Activated T-helper 1 cell treated with anti-CD3 and anti-CD28 coated beads, Interleukin-12 subunit alpha, Interleukin-12 subunit beta, Interleukin-2, Interleukin-4 antibody, amounts not matched to agents 30 ng/mL and 10 ng/mL and 1 ng/mL, durations not matched to agents 14 hours and 24 hours and 36 hours (primary cell): Measurements from ENCODE around the gene VPS18. TPM values are rescaled to one million over a fixed set of nuclear protein-coding genes. Genes with fewer than 3 reads are reported as not detected.

Experiments
- DNase-seq: peaks from one replicate; pipeline ENCODE4 v3.0.0; 2021; ENCODE audit warnings: low spot score
- H3K27ac Mint-ChIP-seq: one replicate; pipeline ENCODE4 v1.8.0; 2021; ENCODE audit warnings: mild to moderate bottlenecking, mixed read lengths
- H3K27me3 Mint-ChIP-seq: one replicate; pipeline ENCODE4 v1.8.0; 2022; ENCODE audit warnings: mild to moderate bottlenecking, moderate library complexity, mixed read lengths; ENCODE audit not compliant: insufficient read depth
- H3K36me3 Mint-ChIP-seq: one replicate; pipeline ENCODE4 v1.8.0; 2021; ENCODE audit warnings: low read depth, mixed read lengths
- H3K4me1 Mint-ChIP-seq: one replicate; pipeline ENCODE4 v1.8.0; 2021; ENCODE audit warnings: low read depth, mixed read lengths
- H3K4me3 Mint-ChIP-seq: one replicate; pipeline ENCODE4 v1.8.0; 2021; ENCODE audit warnings: mild to moderate bottlenecking, moderate library complexity, mixed read lengths
- H3K9me3 Mint-ChIP-seq: one replicate; pipeline ENCODE4 v1.8.0; 2021; ENCODE audit warnings: mixed read lengths
- intact Hi-C: fragments of 100-400 bp; cut with micrococcal nuclease; formaldehyde crosslinking; loops from one replicate; pipeline ENCODE4 v1.15.1; 2024
- total RNA-seq: library from RNA; stranded (reverse); gene quantifications from 2 replicates; pipeline ENCODE4 v1.2.3, GENCODE V29; 2022

The VPS18 gene
- total RNA-seq, 1 donor from 2014 or later = 16.7 TPM

GRCh38 chr15:40906991-40907802 lies 12.9 kb downstream of the VPS18 start:
- intact Hi-C loops = loop anchor here (5.0 kb wide), 1 partner anchor 35 kb away; no protein-coding TSS in a partner anchor
- peaks cover 21% of the 10 kb centered on the region for H3K4me1 Mint-ChIP-seq
- peaks cover 21% of the 10 kb centered on the region for H3K36me3 Mint-ChIP-seq
- H3K27ac Mint-ChIP-seq = no peak overlapping the region
- H3K9me3 Mint-ChIP-seq = no peaks in the 10 kb centered on the region
- H3K4me3 Mint-ChIP-seq = peak overlapping the region; percentile 59
- no peak for DNase-seq
- H3K27me3 Mint-ChIP-seq = no peaks in the 10 kb centered on the region

- H3K27ac Mint-ChIP-seq = no peak overlapping the region
- H3K9me3 Mint-ChIP-seq = no peaks in the 10 kb centered on the region
- H3K4me3 Mint-ChIP-seq = no peak overlapping the region
- H3K27me3 Mint-ChIP-seq = no peaks in the 10 kb centered on the region
- H3K4me1 Mint-ChIP-seq = peaks cover 15% of the 10 kb centered on the region
- peaks cover 16% of the 10 kb centered on the region for H3K36me3 Mint-ChIP-seq
- intact Hi-C loops = loop anchor here (5.0 kb wide), 1 partner anchor 34 kb away; no protein-coding TSS in a partner anchor
- no peak for DNase-seq
These were observed 13.8 kb downstream of the VPS18 start for GRCh38 chr15:40908095-40908494.

GRCh38 chr15:40909662-40910630 lies 15.7 kb downstream of the VPS18 start:
- H3K4me3 Mint-ChIP-seq = no peak overlapping the region
- peaks cover under 1% of the 10 kb centered on the region for H3K36me3 Mint-ChIP-seq
- intact Hi-C loops = loop anchor here (5.0 kb wide), 1 partner anchor 32 kb away; no protein-coding TSS in a partner anchor
- H3K27ac Mint-ChIP-seq = no peak overlapping the region
- H3K27me3 Mint-ChIP-seq = no peaks in the 10 kb centered on the region
- no peak for DNase-seq
- peaks cover 5% of the 10 kb centered on the region for H3K4me1 Mint-ChIP-seq
- H3K9me3 Mint-ChIP-seq = no peaks in the 10 kb centered on the region

GRCh38 chr15:40911141-40911540 lies 16.9 kb downstream of the VPS18 start:
- Mint-ChIP-seq H3K36me3 (no peaks in the 10 kb centered on the region), H3K4me1 (peaks cover 5% of the 10 kb centered on the region), H3K4me3 (no peak overlapping the region), H3K27me3 (no peaks in the 10 kb centered on the region), H3K27ac (no peak overlapping the region), H3K9me3 (no peaks in the 10 kb centered on the region)
- intact Hi-C loops = no loop called here
- no peak for DNase-seq

- intact Hi-C loops = no loop called here
- H3K4me1 Mint-ChIP-seq = peaks cover 5% of the 10 kb centered on the region
- DNase-seq = no peak
- no peaks in the 10 kb centered on the region for H3K27me3 Mint-ChIP-seq
- no peaks in the 10 kb centered on the region for H3K36me3 Mint-ChIP-seq
- no peak overlapping the region for H3K27ac Mint-ChIP-seq
- no peaks in the 10 kb centered on the region for H3K9me3 Mint-ChIP-seq
- H3K4me3 Mint-ChIP-seq = no peak overlapping the region
These were observed 17.4 kb downstream of the VPS18 start for GRCh38 chr15:40911693-40912092.

- H3K4me3 Mint-ChIP-seq = no peak overlapping the region
- no peak for DNase-seq
- H3K4me1 Mint-ChIP-seq = peaks cover 1% of the 10 kb centered on the region
- no peaks in the 10 kb centered on the region for H3K9me3 Mint-ChIP-seq
- H3K27ac Mint-ChIP-seq = no peak overlapping the region
- intact Hi-C loops = no loop called here
- no peaks in the 10 kb centered on the region for H3K36me3 Mint-ChIP-seq
- no peaks in the 10 kb centered on the region for H3K27me3 Mint-ChIP-seq
These were observed 18.2 kb downstream of the VPS18 start for GRCh38 chr15:40912478-40912877.

- DNase-seq = no peak
- Mint-ChIP-seq H3K27ac (no peak overlapping the region), H3K4me3 (no peak overlapping the region), H3K36me3 (no peaks in the 10 kb centered on the region), H3K4me1 (no peaks in the 10 kb centered on the region), H3K27me3 (no peaks in the 10 kb centered on the region), H3K9me3 (no peaks in the 10 kb centered on the region)
- intact Hi-C loops = no loop called here
These were observed 19.8 kb downstream of the VPS18 start for GRCh38 chr15:40914013-40914412.

GRCh38 chr15:40914486-40914885 lies 20.2 kb downstream of the VPS18 start:
- intact Hi-C loops = no loop called here
- no peaks in the 10 kb centered on the region for H3K9me3 Mint-ChIP-seq
- H3K4me1 Mint-ChIP-seq = no peaks in the 10 kb centered on the region
- peaks cover under 1% of the 10 kb centered on the region for H3K27me3 Mint-ChIP-seq
- no peaks in the 10 kb centered on the region for H3K36me3 Mint-ChIP-seq
- no peak for DNase-seq
- no peak overlapping the region for H3K4me3 Mint-ChIP-seq
- no peak overlapping the region for H3K27ac Mint-ChIP-seq

GRCh38 chr15:40915116-40915661 lies 20.9 kb downstream of the VPS18 start:
- DNase-seq = no peak
- Mint-ChIP-seq H3K4me1 (no peaks in the 10 kb centered on the region), H3K9me3 (no peaks in the 10 kb centered on the region), H3K27ac (no peak overlapping the region), H3K4me3 (no peak overlapping the region), H3K27me3 (peaks cover 2% of the 10 kb centered on the region), H3K36me3 (no peaks in the 10 kb centered on the region)
- intact Hi-C loops = no loop called here

- Mint-ChIP-seq H3K4me3 (no peak overlapping the region), H3K27ac (no peak overlapping the region), H3K9me3 (no peaks in the 10 kb centered on the region), H3K36me3 (no peaks in the 10 kb centered on the region), H3K27me3 (peaks cover 3% of the 10 kb centered on the region), H3K4me1 (no peaks in the 10 kb centered on the region)
- no peak for DNase-seq
- intact Hi-C loops = no loop called here
These were observed 21.4 kb downstream of the VPS18 start for GRCh38 chr15:40915679-40916078.

GRCh38 chr15:40917585-40917984 lies 23.3 kb downstream of the VPS18 start:
- no peak overlapping the region for H3K4me3 Mint-ChIP-seq
- H3K4me1 Mint-ChIP-seq = no peaks in the 10 kb centered on the region
- H3K27me3 Mint-ChIP-seq = peaks cover 5% of the 10 kb centered on the region
- no peak overlapping the region for H3K27ac Mint-ChIP-seq
- H3K9me3 Mint-ChIP-seq = no peaks in the 10 kb centered on the region
- no peak for DNase-seq
- intact Hi-C loops = no loop called here
- H3K36me3 Mint-ChIP-seq = no peaks in the 10 kb centered on the region

GRCh38 chr15:40918146-40918798 lies 24.0 kb downstream of the VPS18 start:
- no peak overlapping the region for H3K27ac Mint-ChIP-seq
- no peak for DNase-seq
- intact Hi-C loops = no loop called here
- H3K9me3 Mint-ChIP-seq = no peaks in the 10 kb centered on the region
- H3K27me3 Mint-ChIP-seq = peaks cover 6% of the 10 kb centered on the region
- H3K36me3 Mint-ChIP-seq = no peaks in the 10 kb centered on the region
- no peaks in the 10 kb centered on the region for H3K4me1 Mint-ChIP-seq
- H3K4me3 Mint-ChIP-seq = no peak overlapping the region
